Effector CD8-positive, alpha-beta T cell (primary cell): ENCODE data around the gene G6PD.
"Not testable (repeated sequence)": the region's sequence is repeated elsewhere in the genome, so short reads cannot be mapped to it uniquely, and the experiment has no call there.

ENCODE experiments used
- DNase-seq: peaks from one replicate; lab custom pipeline; 2025; lab: John Stamatoyannopoulos, UW

G6PD gene

GRCh38 chrX:154542723-154543424 lies 3.8 kb downstream of the G6PD start:
- DNase-seq, result no peak

DNA sequence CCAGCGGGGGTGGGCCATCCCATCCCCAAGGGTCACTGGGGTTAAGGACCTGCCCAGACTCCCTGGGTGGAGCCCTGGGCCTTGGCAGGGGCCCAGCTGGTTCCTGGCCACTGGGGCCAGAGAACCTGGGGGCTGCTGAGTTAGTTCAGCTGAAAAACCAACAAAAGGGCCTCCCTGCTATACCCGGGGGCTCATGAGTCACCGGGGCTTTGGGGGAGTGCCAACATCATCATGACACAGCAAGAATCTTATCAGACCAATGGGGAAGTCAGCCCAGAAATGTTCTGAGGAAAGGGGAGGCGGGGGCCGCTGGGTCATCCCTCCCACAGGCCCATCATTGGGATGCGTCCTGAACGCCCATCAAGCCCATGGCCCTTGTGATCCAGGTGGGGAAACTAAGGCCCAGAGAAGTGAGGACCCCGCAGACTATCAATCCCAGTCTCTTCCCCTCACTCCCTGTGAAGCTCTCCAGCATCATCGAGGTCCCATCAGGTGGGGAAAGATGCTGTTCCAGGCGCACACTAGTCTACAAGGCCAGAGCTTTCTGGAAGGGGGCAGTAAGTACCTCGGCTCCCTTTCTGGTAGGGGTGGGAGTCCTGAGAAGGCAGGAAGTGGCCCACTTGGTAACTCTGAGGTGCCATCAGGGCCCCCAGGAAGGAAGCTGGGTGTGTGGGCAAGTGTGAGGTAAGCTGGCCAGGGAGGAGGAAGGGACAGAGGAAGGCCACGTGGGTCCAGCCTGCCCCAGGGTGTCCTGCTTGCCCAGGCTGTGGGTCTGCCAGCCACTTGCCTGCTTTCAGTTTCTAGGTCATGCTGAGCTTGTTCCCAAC lies 4.5 kb downstream of the G6PD start:
- DNase-seq, result no peak

DNA sequence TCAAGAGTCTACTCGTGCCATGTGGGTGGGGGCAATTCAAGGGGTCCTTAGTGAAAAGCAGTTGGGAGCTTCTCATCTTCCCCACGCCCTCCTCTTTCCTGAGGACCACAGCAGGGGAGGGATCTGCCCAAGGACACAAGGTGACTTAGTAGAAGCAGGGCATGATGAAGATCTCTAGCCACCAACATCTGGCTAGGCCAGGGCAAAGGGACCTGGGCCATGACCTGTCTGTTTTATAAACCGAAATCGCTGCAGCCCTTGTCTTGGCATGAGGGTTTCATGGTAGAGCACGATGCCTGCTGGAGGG lies 5.1 kb downstream of the G6PD start:
- DNase-seq, result no peak

DNA sequence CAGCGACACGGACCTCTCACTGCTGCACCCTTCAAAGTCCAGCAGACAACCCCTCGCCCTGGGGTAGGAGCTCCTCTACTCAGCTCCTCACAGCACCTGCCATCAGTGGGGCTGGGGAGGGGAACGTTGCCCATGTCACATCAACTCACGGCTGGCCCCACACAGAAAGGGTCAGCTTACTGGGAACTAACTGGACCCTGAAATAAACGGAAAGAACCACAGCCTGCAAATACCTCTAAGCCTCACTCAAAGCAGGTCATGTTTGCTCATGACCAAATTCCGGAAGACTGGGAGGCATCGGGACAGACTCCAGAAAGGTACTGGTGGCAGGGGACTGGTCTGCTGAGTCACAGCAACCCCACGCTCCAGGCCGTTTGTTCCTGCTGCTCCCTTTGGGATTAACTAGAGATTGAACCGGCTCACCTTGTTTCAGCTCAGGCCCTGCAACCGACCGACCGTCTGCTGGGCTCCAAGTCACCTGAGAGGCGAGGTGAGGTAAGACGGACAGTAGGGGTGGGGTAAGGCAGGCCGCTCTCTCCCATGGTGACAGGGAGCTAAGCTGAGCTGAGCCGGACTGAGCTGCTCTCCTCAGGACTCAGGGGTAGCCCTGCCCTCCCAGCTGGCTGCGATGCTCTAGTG lies 5.6 kb downstream of the G6PD start:
- no peak for DNase-seq

DNA sequence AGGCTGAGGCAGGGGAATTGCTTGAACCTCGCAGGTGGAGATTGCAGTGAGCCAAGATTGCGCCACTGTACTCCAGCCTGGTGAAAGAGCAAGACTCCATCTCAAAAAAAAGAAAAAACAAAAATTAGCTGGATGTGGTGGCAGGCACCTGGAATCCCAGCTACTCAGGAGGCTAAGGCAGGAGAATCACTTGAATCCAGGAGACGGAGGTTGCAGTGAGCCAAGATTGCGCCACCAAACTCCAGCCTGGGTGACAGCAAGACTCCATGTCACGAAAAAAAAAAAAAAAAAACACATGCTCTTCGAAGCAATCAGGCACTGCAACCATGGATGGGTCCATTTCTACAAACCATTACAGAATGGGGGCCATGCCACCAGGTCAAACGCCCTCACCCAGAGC lies 6.3 kb downstream of the G6PD start:
- not testable (repeated sequence) for DNase-seq

DNA sequence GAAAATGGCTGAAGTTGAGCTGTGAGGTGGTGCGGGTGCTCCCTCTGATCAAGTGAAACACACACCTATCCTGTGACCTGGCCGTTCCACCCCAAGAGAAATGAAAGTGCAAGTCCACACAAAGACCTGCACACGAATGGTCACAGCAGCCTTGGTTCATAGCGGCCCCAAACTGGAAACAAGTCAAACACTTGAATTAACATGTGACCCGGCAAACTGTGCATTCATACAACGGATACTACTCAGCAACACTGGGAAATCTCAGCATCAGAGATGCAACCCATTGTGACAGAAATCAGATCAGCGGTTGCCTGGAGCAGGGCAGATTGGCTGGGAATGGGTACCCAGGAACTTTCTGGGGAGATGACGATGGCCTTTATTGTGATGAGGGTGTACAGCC lies 7.6 kb downstream of the G6PD start:
- no peak for DNase-seq

- DNase-seq, result no peak
Observed at GRCh38 chrX:154535892-154536291, 10.8 kb downstream of the G6PD start.

DNA sequence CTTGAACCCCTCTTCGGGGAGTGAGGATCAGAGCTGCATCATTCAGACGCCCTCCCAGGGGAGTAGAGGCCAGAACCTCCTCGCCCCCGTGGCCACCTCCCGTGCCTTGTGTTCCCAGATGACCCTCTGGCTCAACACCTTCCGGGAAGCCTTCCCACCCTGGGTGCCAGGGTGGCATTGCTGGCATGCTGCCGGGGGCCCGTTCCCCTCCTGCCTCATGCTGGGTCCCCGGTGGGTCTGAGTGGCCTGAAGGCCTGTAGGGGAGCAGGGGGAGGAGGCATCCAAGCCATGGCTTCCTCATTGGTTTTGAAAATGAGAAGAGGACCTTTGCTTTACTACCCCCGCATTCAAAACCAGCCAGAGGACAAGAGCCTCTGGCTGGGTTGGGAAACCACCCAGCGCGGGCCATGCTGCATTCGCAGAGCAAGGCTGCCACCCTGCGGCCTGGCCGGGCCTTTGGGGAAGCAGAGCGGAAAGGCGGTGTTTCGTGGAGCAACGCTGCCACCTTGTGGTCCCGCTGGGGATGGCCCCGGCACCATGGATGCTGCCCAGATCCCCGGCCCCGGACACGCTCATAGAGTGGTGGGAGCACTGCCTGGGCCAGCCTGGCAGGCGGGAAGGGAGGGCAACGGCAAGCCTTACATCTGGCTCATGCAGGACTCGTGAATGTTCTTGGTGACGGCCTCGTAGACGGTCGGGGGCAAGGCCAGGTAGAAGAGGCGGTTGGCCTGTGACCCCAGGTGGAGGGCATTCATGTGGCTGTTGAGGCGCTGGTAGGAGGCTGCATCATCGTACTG lies 11.9 kb downstream of the G6PD start:
- DNase-seq, result peak; percentile 79

DNA sequence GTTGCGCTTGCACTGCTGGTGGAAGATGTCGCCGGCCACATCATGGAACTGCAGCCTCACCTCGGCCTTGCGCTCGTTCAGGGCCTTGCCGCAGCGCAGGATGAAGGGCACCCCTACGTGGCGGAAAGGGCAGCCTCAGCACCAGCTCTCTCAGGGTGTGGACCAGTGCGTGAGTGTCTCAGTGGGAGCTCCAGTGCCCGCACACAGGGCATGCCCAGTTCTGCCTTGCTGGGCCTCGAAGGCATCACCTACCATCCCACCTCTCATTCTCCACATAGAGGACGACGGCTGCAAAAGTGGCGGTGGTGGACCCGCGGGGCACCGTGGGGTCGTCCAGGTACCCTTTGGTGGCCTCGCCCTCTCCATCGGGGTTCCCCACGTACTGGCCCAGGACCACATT lies 14.0 kb downstream of the G6PD start:
- DNase-seq, result no peak

GRCh38 chrX:154531626-154532025 lies 15.0 kb downstream of the G6PD start:
- DNase-seq, result no peak

GRCh38 chrX:154530286-154530685 lies 16.4 kb downstream of the G6PD start:
- DNase-seq, result no peak

- no peak for DNase-seq
Observed at GRCh38 chrX:154529206-154529612, 17.4 kb downstream of the G6PD start.

DNA sequence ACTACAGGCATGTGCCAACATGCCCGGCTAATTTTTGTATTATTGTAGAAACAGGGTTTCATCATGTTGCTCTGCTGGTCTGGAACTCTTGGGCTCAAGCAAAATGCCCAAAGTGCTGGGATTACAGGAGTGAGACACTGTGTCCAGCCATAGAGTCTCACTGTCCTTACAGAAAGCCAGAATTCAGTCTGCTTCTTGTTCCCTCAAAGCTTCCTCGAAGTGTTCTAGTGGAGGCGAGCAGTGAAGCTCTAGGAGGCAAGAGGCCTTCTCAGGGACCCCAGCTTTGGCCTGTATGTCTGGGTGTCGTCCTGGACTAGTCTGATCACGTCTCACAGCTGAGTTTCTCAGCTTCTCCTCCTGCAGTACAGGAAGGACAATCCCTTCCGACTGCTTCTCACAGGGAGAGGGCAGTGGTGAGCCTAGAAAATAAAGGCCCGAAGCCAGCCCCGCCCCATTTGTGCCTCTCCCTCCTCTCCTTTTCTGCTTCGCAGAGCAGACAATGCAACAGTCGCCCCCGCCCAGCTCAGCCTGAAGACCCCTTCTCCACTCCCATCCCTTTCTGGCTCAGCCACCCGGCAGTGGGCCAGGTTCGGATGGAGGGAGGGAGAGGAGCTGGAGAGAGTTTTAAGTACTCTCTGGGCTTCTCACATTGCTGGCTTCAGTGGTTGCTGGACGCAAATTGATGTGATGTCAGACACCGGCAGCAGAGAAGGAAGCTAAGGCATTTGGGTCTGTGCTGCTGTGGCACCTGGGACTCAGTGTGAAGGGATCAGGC lies 19.6 kb downstream of the G6PD start:
- DNase-seq, result peak; percentile 11

DNA sequence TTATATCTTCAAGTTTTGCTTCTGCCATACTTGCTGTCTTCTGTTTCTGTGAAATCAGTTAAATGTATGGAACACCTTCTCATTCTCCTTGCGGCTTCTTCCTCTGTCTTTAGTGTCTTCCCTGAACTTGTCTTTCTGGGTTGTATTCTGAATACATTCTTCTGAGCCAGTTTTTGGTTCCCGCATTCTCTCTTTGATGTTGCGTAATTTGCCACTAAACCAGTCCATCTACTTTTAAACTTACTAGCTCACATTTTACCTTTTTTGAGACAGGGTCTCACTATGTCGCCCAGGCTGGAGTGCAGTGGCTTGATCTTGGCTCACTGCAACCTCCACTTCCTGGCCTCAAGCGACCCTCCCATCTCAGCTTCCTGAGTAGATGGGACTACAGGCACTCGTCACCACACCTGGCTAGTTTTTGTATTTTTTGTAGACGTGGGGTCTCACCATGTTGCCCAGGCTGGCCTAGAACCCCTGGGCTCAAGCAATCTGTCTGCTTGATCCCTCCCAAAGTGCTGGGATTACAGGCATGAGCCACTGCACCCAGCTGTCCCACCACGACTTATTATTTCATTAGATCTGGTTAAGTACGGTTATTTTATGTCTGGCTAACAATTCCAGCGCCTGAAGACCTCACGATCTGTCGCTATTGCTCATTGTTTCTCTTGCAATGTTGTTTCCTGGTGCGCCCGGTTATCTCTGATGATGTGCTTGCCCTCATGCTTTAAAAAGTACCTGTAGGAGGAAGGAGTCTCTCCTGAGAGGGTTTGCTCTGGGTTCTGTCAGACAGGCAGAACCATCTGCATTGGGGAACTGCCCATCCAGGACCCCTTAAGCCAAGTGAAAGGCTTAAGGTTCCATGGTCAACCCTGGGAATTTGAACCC lies 20.8 kb downstream of the G6PD start:
- DNase-seq, result no peak

- DNase-seq, result no peak
Observed at GRCh38 chrX:154519389-154519788, 27.3 kb downstream of the G6PD start.

DNA sequence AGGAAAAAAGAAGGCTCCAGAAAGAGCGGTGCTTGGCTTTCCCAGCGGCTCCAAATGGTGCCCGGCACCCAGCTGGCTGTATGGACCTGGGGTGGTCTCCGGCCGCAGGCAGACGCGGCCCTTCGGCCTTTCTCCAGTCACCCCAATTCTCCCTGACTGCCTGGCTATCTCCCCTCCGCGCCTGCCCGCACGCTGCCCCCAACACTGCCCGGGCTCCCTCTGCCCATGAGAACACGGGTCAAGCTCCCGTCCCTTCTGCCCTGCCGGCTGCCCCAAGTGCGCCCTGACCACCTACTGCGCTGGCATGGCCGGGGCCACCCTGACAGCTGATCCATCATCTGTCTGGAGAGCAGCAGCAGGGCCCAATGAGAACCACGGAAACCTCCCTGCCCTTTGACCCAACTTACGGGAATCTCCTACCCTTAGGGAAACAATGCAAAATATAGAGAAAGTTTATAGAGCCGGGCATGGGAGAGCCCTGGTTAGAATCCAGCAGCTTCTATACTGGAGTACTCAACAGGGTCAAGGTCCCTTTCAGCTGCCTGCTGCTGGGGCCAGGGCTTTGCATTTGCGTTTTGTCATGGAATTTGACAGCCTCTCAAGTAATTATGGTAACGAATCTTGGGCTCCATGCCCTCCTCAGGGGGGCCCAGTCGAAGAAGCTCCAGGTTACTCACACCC lies 29.4 kb downstream of the G6PD start:
- no peak for DNase-seq

DNA sequence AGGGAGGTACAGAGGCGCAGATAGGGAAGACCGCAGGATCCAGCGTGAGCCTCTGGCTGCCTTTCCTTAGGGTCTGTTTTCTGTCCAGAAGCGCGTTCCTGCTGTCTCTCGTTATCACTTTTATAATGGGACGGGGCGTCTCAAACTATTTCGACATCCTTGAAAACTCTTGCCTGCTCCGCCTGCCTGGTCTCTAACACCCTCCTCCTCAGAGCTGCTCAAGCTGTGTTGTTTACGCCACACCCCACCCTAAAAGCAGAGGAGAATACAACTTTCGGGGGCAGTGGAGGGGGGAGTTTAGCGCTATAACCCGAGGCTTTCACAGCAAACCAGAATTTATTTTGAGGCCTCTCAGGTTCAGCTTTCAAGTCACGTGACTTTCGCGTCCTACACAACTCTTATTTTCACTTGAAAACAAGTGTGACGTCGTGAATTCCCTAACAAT lies 30.0 kb downstream of the G6PD start:
- no peak for DNase-seq

DNA sequence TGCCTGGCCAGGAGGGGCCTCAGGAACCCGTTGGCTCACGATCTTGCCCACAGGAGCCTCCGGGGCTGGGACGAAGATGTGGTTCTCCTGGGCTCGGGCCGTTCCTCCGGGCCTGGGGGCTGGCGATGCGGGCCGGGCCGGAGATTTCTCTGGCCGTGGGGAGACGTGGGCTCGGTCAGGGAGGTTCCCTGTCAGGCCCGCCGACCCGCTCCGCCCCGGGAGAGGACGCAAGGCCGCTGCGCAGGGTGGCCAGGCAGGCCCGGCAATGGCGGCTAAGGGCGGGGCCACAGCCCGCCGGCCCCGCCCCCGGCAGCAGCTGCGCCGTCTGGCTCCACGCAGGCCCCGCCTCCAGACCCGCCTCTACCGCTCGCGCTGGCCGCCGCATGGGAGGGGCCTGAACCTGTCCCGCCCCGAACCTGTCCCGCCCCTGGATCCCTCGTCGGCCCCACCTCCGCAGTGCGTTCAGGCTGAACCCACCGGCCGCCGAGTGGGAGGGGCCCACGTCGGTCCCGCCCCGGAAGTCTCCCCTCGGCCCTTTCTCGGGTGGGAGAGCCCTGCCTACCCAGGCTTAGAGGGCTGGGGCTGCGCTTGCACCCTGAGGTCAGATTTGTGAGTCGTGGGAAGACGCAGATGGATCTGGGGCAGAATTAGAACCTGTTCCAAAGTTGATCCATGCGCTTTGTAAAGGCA lies 30.5 kb downstream of the G6PD start, which contains the start of gene FAM3A:
Gene FAM3A (minus strand): TSS at position 267 of the 690 bp plus-strand sequence. CDS start 460 bp downstream, outside the sequence.
- DNase-seq, result peak; percentile 86
